ENCODE results near the gene TTF1. TPM values are rescaled to one million over a fixed set of nuclear protein-coding genes. Genes with fewer than 3 reads are reported as not detected.
A peak's percentile ranks its signal among the peaks of the same experiment; 100 is the strongest.

The TTF1 gene
- polyA plus RNA-seq, 1 of the 3 experiments (the other 2 are of a cell fraction), result 11.9 TPM

DNA sequence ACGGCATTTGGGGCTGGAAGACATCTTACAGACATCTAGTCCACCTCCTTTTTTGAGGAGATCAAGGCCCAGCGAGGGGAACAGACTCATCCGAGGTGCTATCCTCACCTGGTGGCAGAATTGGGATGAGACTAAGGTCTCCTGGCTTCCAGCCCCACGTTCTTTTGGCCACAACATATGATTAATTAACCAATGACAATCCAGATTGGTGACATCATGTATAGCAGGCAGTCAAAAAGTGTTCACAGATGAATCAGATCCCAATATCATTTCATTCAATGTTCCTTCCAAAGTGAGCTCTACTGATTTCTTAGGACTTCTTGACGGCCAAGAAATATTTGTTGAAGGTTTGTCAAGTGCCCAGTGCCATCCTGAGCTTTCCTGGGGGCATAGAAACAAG, 7.3 kb upstream of the TTF1 start:
- no peak overlapping the region for H2AFZ ChIP-seq (ENCODE audit: low read depth)
- H3K79me2 ChIP-seq (ENCODE audit: insufficient read depth), result no peaks in the 10 kb centered on the region
- no peaks in the 10 kb centered on the region for H4K20me1 ChIP-seq (ENCODE audit: insufficient read depth)
- no peak overlapping the region for H3K4me2 ChIP-seq
- H3K27ac ChIP-seq (ENCODE audit: low read depth in 2 of 2, low read length in 1 of 2), result no peak overlapping the region
- no peaks in the 10 kb centered on the region for H3K27me3 ChIP-seq (ENCODE audit: insufficient read depth)
- peaks cover 8% of the 10 kb centered on the region for H3F3A ChIP-seq (replicated peaks; ENCODE audit: insufficient read depth)
- peaks cover 0 to 14% of the 10 kb centered on the region in 2 experiments; a peak in 2 of 4 replicates for H3K4me1 ChIP-seq (ENCODE audit: control insufficient read depth in 1 of 2, insufficient read depth in 2 of 2, low read depth in 1 of 2, low read length in 1 of 2)
- TF ChIP-seq RXRA (IDR thresholded peaks at IDR 0.05; ENCODE audit: borderline replicate concordance, low read depth) (no peak), MXI1 (IDR thresholded peaks at IDR 0.05; ENCODE audit: low read depth, low read length) (no peak), POLR2AphosphoS5 (IDR thresholded peaks at IDR 0.05; ENCODE audit: low read depth, low read length) (no peak), RCOR1 (IDR thresholded peaks at IDR 0.05; ENCODE audit: low read length) (no peak), RAD21 (IDR thresholded peaks at IDR 0.05; ENCODE audit: low read length) (no peak), GATA2 (CRISPR knock-in tag; IDR thresholded peaks at IDR 0.05) (no peak), JUND (IDR thresholded peaks at IDR 0.05) (no peak), ELF1 (IDR thresholded peaks at IDR 0.05) (no peak), TCF12 (IDR thresholded peaks at IDR 0.05) (no peak), FOXM1 (IDR thresholded peaks at IDR 0.05; ENCODE audit: low read depth) (no peak), RFX5 (IDR thresholded peaks at IDR 0.05; ENCODE audit: low read length) (no peak), IRF3 (IDR thresholded peaks at IDR 0.05; ENCODE audit: low read depth, low read length) (no peak)
- TF ChIP-seq, protein P1, sequence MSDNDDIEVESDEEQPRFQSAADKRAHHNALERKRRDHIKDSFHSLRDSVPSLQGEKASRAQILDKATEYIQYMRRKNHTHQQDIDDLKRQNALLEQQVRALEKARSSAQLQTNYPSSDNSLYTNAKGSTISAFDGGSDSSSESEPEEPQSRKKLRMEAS (IDR thresholded peaks at IDR 0.05; ENCODE audit: low read depth), result no peak
- TF ChIP-seq, protein P2, sequence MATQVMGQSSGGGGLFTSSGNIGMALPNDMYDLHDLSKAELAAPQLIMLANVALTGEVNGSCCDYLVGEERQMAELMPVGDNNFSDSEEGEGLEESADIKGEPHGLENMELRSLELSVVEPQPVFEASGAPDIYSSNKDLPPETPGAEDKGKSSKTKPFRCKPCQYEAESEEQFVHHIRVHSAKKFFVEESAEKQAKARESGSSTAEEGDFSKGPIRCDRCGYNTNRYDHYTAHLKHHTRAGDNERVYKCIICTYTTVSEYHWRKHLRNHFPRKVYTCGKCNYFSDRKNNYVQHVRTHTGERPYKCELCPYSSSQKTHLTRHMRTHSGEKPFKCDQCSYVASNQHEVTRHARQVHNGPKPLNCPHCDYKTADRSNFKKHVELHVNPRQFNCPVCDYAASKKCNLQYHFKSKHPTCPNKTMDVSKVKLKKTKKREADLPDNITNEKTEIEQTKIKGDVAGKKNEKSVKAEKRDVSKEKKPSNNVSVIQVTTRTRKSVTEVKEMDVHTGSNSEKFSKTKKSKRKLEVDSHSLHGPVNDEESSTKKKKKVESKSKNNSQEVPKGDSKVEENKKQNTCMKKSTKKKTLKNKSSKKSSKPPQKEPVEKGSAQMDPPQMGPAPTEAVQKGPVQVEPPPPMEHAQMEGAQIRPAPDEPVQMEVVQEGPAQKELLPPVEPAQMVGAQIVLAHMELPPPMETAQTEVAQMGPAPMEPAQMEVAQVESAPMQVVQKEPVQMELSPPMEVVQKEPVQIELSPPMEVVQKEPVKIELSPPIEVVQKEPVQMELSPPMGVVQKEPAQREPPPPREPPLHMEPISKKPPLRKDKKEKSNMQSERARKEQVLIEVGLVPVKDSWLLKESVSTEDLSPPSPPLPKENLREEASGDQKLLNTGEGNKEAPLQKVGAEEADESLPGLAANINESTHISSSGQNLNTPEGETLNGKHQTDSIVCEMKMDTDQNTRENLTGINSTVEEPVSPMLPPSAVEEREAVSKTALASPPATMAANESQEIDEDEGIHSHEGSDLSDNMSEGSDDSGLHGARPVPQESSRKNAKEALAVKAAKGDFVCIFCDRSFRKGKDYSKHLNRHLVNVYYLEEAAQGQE (IDR thresholded peaks at IDR 0.05; ENCODE audit: low read depth, low read length), result no peak
- 60% methylated on average over 5 of the region's 5 CpGs for WGBS (ENCODE audit: low lambda C conversion rate)
- ChIA-PET CTCF (interaction anchor here (1.0 to 9.5 kb wide), 6 partner anchors 40 to 386 kb away, joined by 3 to 72 read pairs (median 4); no protein-coding TSS in a partner anchor), POLR2A (no interaction called here)
- DNase-seq, result no peak
- no peak overlapping the region for H3K9ac ChIP-seq
- no peaks in the 10 kb centered on the region for H3K9me2 ChIP-seq
- H3K36me3 ChIP-seq (replicated peaks in 1 of 2; ENCODE audit: control insufficient read depth in 1 of 2, insufficient read depth in 2 of 2, low read length in 1 of 2), result no peaks in the 10 kb centered on the region
- H3K4me3 ChIP-seq (ENCODE audit: low read depth in 2 of 2, low read length in 1 of 2), result no peak overlapping the region
- H3K9me3 ChIP-seq, result no peaks in the 10 kb centered on the region

DNA sequence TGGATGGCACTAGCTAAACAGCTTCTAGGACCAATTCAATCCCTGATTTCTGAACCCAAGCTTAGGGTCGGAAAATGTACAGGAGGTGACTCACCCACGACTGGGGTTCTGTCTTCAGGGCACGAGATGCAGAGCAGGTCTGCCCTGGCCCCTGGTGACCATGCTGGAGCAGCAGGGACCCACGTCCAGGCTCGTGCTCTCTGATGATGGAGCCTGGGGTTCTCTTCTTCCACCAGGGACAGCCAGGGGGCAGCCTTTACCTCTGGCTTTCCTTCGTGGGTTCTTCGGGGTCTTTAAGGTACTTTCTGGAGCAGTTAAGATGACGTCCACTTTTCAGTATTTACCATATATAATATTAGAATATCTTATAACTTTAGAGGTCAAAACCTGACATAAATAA, 5.4 kb upstream of the TTF1 start:
- Histone ChIP-seq H3K27ac (ENCODE audit: low read depth in 2 of 2, low read length in 1 of 2) (no peak overlapping the region), H3K9me3 (no peaks in the 10 kb centered on the region), H3K27me3 (ENCODE audit: insufficient read depth) (no peaks in the 10 kb centered on the region), H3F3A (replicated peaks; ENCODE audit: insufficient read depth) (peaks cover 8% of the 10 kb centered on the region), H3K4me3 (ENCODE audit: low read depth in 2 of 2, low read length in 1 of 2) (no peak overlapping the region; a peak in 1 of 4 replicates), H3K9ac (no peak overlapping the region), H3K79me2 (ENCODE audit: insufficient read depth) (no peaks in the 10 kb centered on the region), H2AFZ (ENCODE audit: low read depth) (no peak overlapping the region), H3K9me2 (no peaks in the 10 kb centered on the region), H3K4me2 (no peak overlapping the region), H3K4me1 (ENCODE audit: control insufficient read depth in 1 of 2, insufficient read depth in 2 of 2, low read depth in 1 of 2, low read length in 1 of 2) (peaks cover 0 to 17% of the 10 kb centered on the region in 2 experiments; a peak in 2 of 4 replicates), H3K36me3 (replicated peaks in 1 of 2; ENCODE audit: control insufficient read depth in 1 of 2, insufficient read depth in 2 of 2, low read length in 1 of 2) (no peaks in the 10 kb centered on the region), H4K20me1 (ENCODE audit: insufficient read depth) (no peaks in the 10 kb centered on the region)
- WGBS (ENCODE audit: low lambda C conversion rate), result 55% methylated on average over 7 of the region's 8 CpGs
- peak; percentile 75 for DNase-seq
- ChIA-PET CTCF (interaction anchor here (0.6 to 9.5 kb wide), 29 partner anchors 9 to 497 kb away, joined by 3 to 72 read pairs (median 4); no protein-coding TSS in a partner anchor), POLR2A (no interaction called here)
- TF ChIP-seq, protein P3, sequence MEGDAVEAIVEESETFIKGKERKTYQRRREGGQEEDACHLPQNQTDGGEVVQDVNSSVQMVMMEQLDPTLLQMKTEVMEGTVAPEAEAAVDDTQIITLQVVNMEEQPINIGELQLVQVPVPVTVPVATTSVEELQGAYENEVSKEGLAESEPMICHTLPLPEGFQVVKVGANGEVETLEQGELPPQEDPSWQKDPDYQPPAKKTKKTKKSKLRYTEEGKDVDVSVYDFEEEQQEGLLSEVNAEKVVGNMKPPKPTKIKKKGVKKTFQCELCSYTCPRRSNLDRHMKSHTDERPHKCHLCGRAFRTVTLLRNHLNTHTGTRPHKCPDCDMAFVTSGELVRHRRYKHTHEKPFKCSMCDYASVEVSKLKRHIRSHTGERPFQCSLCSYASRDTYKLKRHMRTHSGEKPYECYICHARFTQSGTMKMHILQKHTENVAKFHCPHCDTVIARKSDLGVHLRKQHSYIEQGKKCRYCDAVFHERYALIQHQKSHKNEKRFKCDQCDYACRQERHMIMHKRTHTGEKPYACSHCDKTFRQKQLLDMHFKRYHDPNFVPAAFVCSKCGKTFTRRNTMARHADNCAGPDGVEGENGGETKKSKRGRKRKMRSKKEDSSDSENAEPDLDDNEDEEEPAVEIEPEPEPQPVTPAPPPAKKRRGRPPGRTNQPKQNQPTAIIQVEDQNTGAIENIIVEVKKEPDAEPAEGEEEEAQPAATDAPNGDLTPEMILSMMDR (IDR thresholded peaks at IDR 0.05), result peak; percentile 54
- peak; percentile 41; the same call in 1 of the 2 replicates for TF ChIP-seq SMC3 (IDR thresholded peaks at IDR 0.05; ENCODE audit: low read depth, low read length)
- TF ChIP-seq RAD21 (IDR thresholded peaks at IDR 0.05; ENCODE audit: low read length), result peak; percentile 70
- TF ChIP-seq MXI1 (IDR thresholded peaks at IDR 0.05; ENCODE audit: low read depth, low read length), result no peak
- no peak for TF ChIP-seq NFIC (IDR thresholded peaks at IDR 0.05; ENCODE audit: borderline replicate concordance)
- TF ChIP-seq RFX5 (IDR thresholded peaks at IDR 0.05; ENCODE audit: low read length), result no peak

Data from SK-N-SH (cell line).